ENCODE data around the gene SLC27A3.
"Not testable (repeated sequence)": the region's sequence is repeated elsewhere in the genome, so short reads cannot be mapped to it uniquely, and the experiment has no call there.

SLC27A3 gene

GRCh38 chr1:153778051-153778823 lies 3.0 kb downstream of the SLC27A3 start:
- in situ Hi-C loops (cut with MboI; ENCODE audit: low sequenced_read_pairs): no loop called here

DNA sequence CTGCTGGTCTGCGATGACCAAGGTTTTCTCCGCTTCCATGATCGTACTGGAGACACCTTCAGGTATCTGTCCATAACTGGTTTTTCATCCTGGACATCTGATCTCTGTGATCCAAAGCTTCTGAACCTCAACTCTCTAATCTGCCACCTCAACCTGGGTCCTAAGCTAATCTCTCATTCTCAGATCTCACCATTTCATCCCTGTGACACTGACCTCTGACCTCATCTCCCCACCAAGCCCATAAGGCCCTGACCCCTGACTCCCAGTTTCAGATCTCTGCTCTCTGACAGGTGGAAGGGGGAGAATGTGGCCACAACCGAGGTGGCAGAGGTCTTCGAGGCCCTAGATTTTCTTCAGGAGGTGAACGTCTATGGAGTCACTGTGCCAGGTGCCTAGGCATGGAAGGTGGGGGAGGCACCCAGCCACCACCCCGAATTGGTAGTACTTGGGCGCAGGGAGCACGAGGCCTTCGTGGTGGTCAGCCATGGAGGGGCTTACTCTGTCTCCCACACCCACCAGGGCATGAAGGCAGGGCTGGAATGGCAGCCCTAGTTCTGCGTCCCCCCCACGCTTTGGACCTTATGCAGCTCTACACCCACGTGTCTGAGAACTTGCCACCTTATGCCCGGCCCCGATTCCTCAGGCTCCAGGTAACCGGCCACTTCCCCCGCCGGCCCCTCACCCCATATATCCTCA lies 3.8 kb downstream of the SLC27A3 start:
- in situ Hi-C loops (cut with MboI; ENCODE audit: low sequenced_read_pairs): no loop called here

- in situ Hi-C loops (cut with MboI; ENCODE audit: low sequenced_read_pairs): no loop called here
These were observed 4.8 kb downstream of the SLC27A3 start for GRCh38 chr1:153779781-153780541.

- in situ Hi-C loops (cut with MboI; ENCODE audit: low sequenced_read_pairs): no loop called here
These were observed 5.3 kb downstream of the SLC27A3 start for GRCh38 chr1:153780551-153780950.

DNA sequence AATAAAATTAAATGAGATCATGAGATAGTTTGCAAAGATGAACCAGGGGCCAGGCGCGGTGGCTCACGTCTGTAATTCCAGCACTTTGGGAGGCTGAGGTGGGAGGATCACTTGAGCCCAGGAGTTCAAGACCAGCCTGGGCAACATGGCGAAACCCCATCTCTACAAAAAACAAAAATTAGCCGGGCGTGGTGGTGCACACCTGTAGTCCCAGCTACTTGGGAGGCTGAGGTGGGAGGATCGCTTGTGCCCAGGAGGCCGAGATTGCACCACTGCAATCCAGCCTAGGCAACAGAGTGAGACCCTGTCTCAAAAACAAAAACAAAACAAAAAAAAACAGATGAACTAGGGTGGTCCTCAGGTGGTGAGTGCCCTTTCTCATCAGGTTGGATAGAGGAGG lies 7.4 kb downstream of the SLC27A3 start:
- in situ Hi-C loops (cut with MboI; ENCODE audit: low sequenced_read_pairs): not testable (repeated sequence)

- in situ Hi-C loops (cut with MboI; ENCODE audit: low sequenced_read_pairs): no loop called here
These were observed 8.3 kb downstream of the SLC27A3 start for GRCh38 chr1:153783233-153784190.

DNA sequence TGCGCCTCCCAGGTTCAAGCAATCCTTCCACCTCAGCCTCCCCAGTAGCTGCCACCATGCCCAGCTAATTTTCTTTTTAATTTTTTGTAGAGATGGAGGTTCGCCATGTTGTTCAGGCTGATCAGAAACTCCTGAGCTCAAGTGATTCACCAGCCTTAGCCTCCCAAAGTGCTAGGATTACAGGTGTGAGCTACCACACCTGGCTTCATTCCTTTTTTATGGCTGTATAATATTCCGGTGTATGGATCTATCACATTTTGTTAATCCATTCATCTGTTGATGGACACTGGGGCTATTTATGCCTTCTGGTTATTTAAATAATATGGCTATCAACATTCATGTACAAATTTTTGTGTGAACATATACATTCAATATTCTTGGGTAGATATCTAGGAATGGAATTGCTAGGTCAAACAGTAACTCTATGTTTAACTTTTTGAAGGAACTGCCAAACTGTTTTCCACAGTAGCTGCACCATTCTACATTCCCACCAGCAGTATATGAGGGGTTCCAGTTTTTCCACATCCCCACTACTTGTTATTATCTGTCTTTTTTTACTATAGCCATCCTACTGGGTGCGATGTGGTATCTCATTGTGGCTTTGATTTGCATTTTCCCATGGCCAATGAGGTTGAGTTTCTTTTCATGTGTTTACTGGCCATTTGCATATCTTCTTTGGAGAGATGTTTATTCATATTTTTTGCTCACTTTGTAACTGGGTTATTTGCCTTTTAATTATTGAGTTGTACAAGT lies 11.0 kb downstream of the SLC27A3 start:
- in situ Hi-C loops (cut with MboI; ENCODE audit: low sequenced_read_pairs): no loop called here

DNA sequence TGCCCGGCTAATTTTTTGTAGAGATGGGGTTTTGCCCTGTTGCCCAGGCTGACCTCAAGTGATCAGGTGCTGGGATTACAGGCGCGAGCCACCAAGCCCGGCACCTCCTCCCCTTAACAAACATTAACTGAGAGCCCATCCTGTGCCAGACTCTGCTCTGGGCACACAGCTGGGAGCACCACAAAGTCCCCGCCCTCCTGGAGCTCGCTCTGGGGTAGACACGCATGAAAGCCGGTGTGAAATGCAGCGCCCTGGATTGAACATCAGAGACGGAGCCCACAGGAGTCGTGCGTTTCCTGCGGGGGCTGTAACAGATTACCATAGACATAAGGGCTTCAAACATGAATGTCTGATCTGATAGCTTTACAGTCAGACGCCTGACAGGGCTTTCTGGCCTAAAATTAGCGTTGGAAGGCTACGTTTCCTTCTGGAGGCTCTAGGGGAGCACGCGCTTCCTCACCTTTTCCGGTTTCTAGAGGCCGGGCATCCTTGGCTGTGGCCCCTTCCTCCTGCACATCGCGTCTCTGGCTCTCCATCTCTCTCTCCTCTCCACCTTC lies 14.3 kb downstream of the SLC27A3 start:
- in situ Hi-C loops (cut with MboI; ENCODE audit: low sequenced_read_pairs): no loop called here

DNA sequence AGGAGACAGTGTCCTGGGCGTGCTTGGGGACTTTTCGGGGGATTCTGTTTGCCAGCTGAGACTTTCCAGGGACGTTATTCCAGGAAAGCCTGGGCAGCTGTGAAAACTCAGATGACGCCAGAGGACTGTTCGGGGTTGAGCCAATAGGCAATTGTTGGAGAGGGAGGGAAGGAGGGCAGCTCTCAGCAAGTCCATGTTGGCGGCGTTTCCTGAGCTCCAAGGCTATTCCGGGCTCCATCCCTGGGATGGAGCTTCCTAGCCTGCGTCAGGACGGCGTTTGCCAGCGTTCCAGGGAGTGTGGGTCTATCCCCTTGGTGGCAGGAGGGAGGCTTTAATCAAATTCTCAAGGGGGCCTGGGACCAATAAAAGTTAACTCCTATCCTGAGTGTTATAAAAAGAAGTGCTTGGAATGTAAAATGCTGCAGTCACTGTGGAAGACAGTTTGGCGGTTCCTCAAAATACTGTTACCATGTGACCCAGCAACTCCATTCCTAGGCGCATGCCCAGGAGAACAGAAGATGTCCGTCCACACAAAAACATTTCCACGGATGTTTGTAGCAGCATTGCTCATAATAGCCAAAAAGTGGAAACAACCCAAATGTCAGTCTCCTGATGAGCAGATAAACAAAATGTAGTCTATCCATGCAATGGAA lies 15.2 kb downstream of the SLC27A3 start:
- in situ Hi-C loops (cut with MboI; ENCODE audit: low sequenced_read_pairs): no loop called here

GRCh38 chr1:153790966-153791647 lies 15.9 kb downstream of the SLC27A3 start:
- in situ Hi-C loops (cut with MboI; ENCODE audit: low sequenced_read_pairs): no loop called here

- in situ Hi-C loops (cut with MboI; ENCODE audit: low sequenced_read_pairs): no loop called here
These were observed 16.5 kb downstream of the SLC27A3 start for GRCh38 chr1:153791648-153792253.

GRCh38 chr1:153792631-153793041 lies 17.4 kb downstream of the SLC27A3 start:
- in situ Hi-C loops (cut with MboI; ENCODE audit: low sequenced_read_pairs): no loop called here

- in situ Hi-C loops (cut with MboI; ENCODE audit: low sequenced_read_pairs): no loop called here
These were observed 18.2 kb downstream of the SLC27A3 start for GRCh38 chr1:153793261-153793972.

DNA sequence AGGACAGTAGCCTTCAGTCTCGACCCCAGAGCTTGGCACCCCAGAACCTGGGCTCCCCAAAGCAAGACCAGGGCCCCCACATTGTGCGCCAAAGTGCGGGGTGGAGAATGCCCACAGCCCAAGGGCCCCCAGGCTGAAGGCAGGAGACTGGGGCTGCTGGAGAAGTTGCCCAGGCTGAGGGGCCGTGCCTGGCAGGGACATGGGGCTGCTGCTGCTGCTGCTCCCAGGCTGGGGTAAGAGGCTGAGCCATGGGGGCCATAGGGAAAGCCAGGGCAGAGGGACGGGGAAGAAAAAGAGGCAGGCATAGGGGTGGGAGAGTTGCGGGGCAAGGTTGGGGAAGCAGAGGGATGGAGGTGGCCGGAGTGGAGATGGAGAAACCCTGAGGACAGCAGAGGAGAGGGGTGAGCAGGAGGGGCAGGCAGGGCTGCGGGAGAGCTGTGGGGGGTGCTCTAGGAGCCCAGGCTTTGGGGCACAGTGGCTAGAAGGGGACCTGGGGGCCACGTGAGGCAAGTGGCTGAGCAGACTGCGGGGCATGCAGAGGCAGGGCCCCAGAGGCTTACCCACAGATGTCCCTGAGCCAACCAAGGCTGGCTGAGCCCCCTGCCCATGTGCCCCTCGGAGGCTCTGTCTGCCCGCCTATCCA lies 18.9 kb downstream of the SLC27A3 start:
- in situ Hi-C loops (cut with MboI; ENCODE audit: low sequenced_read_pairs): no loop called here

GRCh38 chr1:153794624-153795329 lies 19.6 kb downstream of the SLC27A3 start:
- in situ Hi-C loops (cut with MboI; ENCODE audit: low sequenced_read_pairs): no loop called here

DNA sequence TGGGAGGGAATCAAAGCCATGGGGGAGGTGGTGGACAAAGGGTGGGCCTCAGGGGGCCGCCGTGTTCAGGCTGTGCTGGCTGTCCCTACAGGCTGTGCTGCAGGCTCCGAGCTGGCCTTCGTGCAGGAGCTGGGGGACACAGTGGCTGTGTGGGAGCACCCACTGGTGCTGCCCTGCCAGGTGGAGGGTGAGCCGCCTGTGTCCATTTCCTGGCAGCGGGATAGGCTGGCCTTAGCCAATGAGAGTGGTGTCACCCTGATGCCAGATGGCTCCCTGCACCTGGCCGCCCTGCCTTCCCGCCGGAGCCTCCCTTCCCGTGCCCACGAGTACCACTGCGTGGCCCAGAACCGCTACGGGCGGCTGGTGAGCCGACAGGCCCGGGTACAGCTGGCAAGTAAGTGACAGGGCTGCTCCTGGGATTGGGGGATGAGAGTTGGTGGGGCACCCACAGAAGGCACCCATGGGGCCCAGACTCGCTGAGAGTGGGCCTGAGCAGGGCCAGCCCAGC lies 20.2 kb downstream of the SLC27A3 start:
- in situ Hi-C loops (cut with MboI; ENCODE audit: low sequenced_read_pairs): no loop called here

Measured in HL-60/S4 treated with phorbol 12-myristate 13-acetate at 8.2 ng/mL for 4 days and 3 days (cell line).